Ishikawa (cell line): ENCODE measurements around the gene RHBDD3.

Experiments used
- CEBPB ChIP-seq: IDR thresholded peaks from 2 replicates; pipeline ENCODE4 v1.6.1; 2012
- CREB1 ChIP-seq: IDR thresholded peaks from 2 replicates; pipeline ENCODE4 v1.6.1; 2012; ENCODE audit warnings: low read depth
- EGR1 ChIP-seq: IDR thresholded peaks from 2 replicates; pipeline ENCODE4 v1.6.1; 2012
- EP300 ChIP-seq: IDR thresholded peaks from 2 replicates; pipeline ENCODE4 v1.6.1; 2012; ENCODE audit warnings: borderline replicate concordance
- FOXM1 ChIP-seq: IDR thresholded peaks from 2 replicates; pipeline ENCODE4 v1.6.1; 2012; ENCODE audit warnings: low read depth, borderline replicate concordance
- NFIC ChIP-seq: IDR thresholded peaks from 2 replicates; pipeline ENCODE4 v1.6.1; 2012
- RAD21 ChIP-seq: IDR thresholded peaks from 2 replicates; pipeline ENCODE4 v1.6.1; 2012; ENCODE audit warnings: low read depth
- TAF1 ChIP-seq: IDR thresholded peaks from 2 replicates; pipeline ENCODE4 v1.6.1; 2012; ENCODE audit warnings: low read depth, mild to moderate bottlenecking
- TCF12 ChIP-seq: IDR thresholded peaks from 2 replicates; pipeline ENCODE4 v1.6.1; 2012; ENCODE audit warnings: low read depth
- TEAD4 ChIP-seq: IDR thresholded peaks from 2 replicates; pipeline ENCODE4 v1.6.1; 2012
- YY1 ChIP-seq: IDR thresholded peaks from 2 replicates; pipeline ENCODE4 v1.6.1; 2012; ENCODE audit warnings: low read depth
- ZBTB7A ChIP-seq: IDR thresholded peaks from 2 replicates; pipeline ENCODE4 v1.6.1; 2012; ENCODE audit warnings: low read depth
- TF ChIP-seq, protein P1 (sequence below): IDR thresholded peaks from 2 replicates; pipeline ENCODE4 v1.6.1; 2012; ENCODE audit warnings: low read depth, mild to moderate bottlenecking
- TF ChIP-seq, protein P2 (sequence below): IDR thresholded peaks from 2 replicates; pipeline ENCODE4 v1.6.1; 2012
- TF ChIP-seq, protein P3 (sequence below): IDR thresholded peaks from 2 replicates; pipeline ENCODE4 v1.6.1; 2012

The RHBDD3 gene

DNA sequence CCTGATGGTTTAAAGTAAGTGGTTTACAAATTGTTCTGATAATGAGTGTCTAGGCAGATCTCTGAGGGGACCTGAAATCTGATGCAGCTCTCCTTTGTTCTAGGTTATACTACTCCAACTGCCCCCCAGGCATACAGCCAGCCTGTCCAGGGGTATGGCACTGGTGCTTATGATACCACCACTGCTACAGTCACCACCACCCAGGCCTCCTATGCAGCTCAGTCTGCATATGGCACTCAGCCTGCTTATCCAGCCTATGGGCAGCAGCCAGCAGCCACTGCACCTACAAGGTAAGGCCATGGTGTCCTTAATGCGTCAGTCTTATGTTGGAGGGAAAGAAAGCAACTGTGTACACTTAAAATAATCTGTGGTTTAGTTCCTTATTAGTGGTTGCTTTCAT lies 10.1 kb upstream of the RHBDD3 start:
- TF ChIP-seq FOXM1 (no peak), NFIC (no peak), RAD21 (no peak), YY1 (no peak), EGR1 (no peak), CEBPB (no peak)
- TF ChIP-seq, protein P1, sequence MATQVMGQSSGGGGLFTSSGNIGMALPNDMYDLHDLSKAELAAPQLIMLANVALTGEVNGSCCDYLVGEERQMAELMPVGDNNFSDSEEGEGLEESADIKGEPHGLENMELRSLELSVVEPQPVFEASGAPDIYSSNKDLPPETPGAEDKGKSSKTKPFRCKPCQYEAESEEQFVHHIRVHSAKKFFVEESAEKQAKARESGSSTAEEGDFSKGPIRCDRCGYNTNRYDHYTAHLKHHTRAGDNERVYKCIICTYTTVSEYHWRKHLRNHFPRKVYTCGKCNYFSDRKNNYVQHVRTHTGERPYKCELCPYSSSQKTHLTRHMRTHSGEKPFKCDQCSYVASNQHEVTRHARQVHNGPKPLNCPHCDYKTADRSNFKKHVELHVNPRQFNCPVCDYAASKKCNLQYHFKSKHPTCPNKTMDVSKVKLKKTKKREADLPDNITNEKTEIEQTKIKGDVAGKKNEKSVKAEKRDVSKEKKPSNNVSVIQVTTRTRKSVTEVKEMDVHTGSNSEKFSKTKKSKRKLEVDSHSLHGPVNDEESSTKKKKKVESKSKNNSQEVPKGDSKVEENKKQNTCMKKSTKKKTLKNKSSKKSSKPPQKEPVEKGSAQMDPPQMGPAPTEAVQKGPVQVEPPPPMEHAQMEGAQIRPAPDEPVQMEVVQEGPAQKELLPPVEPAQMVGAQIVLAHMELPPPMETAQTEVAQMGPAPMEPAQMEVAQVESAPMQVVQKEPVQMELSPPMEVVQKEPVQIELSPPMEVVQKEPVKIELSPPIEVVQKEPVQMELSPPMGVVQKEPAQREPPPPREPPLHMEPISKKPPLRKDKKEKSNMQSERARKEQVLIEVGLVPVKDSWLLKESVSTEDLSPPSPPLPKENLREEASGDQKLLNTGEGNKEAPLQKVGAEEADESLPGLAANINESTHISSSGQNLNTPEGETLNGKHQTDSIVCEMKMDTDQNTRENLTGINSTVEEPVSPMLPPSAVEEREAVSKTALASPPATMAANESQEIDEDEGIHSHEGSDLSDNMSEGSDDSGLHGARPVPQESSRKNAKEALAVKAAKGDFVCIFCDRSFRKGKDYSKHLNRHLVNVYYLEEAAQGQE: no peak
- TF ChIP-seq, protein P2, sequence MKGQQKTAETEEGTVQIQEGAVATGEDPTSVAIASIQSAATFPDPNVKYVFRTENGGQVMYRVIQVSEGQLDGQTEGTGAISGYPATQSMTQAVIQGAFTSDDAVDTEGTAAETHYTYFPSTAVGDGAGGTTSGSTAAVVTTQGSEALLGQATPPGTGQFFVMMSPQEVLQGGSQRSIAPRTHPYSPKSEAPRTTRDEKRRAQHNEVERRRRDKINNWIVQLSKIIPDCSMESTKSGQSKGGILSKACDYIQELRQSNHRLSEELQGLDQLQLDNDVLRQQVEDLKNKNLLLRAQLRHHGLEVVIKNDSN: no peak

DNA sequence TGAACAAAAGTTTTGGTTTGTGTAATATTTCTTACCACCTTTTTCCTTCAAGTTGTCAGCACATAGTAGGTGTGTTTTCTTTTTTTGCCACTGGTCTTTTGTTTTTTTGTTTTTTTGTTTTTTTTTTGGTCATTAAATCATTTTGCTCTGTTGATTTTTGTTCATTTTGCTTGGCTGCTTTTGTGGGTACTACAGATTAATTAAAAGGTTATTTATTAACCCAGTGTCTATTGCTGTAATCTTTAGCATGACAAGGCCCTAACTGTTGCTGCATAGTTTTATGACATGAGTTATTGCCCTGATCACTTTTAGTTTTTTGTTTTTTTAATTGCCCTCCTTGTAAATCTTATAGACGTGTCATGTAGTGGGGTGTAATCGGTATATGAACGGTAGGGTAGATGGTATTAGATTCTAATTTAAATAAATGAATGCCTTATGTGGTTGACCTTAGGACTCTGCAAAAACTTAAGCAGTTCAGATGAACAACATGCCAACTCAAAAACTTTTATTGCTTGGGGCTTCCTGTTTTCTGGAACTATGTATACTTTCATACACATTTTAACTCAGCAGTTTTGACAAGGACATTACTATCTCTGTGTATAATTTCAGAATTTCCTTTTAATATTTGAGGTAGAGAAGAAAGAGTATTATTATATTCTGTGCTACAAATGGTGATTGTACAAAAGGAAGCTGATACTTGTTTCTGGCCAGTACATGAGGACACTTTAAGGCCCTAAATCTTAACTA lies 8.2 kb upstream of the RHBDD3 start:
- TF ChIP-seq YY1 (no peak), TAF1 (no peak), ZBTB7A (no peak)
- TF ChIP-seq, protein P3, sequence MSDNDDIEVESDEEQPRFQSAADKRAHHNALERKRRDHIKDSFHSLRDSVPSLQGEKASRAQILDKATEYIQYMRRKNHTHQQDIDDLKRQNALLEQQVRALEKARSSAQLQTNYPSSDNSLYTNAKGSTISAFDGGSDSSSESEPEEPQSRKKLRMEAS: no peak

DNA sequence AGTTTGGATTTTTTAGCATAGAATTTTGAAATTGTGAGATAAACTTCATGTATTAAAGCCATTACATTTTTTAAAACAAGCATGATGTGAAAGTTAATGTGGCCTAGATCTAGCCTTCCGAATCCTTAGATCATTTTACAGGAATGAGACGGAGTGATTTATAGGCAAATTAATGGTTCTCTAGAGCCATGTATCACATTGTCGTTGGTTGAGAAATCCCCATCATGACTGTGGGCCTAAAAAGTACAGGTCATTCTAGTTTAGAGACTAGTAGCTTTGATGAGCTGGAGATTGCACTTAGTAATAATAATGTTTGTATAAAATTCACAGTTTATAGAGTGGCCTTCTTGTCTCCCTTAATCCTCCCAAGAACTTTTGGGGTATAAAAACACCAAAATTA lies 7.4 kb upstream of the RHBDD3 start:
- TF ChIP-seq ZBTB7A (no peak), CREB1 (no peak), TEAD4 (no peak), EP300 (no peak)

DNA sequence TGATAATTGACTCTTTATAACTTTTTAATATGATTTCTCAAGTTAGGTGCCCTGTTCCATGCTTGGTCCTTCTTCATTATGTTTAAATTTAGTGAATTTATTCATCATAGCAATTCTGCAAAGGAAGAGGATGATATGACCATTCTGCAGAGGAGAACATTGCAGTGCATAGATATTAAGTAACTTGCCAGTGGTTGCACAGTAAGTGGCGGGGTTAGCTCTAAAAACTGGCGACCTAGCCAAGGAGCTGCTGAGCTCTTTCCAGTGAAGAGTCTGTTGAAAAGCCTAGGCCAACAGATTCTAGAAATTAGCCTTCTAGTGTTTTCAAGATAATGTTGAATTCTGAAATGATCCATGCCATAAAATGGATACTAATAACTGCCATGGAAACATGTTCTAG lies 4.8 kb upstream of the RHBDD3 start:
- TF ChIP-seq, protein P2: no peak
- no peak for TF ChIP-seq TCF12
- no peak for TF ChIP-seq TEAD4
- no peak for TF ChIP-seq TAF1
- no peak for TF ChIP-seq YY1
- no peak for TF ChIP-seq EP300
- TF ChIP-seq, protein P3: no peak
- TF ChIP-seq ZBTB7A: no peak
- TF ChIP-seq, protein P1: no peak

DNA sequence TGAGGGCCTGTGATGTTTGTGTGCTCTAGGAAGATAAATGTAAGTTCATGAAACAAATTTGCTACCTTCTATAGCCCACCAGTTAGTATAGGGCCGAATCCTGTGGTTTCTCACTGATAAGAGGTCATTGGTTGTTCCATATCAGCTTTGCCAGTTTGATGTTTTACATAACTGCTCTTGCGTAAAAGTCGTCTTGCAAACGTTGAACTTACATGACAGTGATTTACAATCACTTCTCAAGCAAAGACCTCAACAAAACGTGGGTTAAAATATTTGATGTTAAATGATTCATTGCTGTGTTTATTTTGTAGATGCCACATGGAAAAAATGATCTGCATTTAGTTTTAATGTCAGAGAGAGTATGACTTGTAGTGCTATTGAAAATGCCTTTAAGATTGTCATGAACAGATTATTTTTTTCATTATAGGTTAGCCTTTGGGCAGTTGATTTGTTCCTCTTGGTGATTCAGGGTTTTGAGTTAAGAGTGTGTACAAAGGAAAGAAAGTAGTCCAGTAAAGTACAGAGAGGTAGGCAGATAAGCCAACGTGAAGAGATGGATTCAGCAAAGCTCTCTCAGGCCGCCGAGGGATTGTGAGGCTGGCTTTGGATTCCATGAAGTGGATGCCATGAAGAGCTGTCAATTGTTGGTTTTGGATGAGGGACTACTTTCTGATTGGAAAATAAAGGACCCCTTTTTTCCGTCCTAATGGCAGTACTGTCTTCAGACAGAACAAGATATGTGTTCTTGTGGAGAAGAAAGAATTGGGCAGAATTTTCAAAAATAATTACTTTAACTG lies 2.9 kb upstream of the RHBDD3 start:
- TF ChIP-seq TCF12 (no peak), TEAD4 (no peak), YY1 (no peak), EP300 (no peak), FOXM1 (no peak), CEBPB (no peak), RAD21 (no peak), ZBTB7A (no peak)
- TF ChIP-seq, protein P1: no peak
- TF ChIP-seq, protein P3: no peak
